Panc1 (cell line): ENCODE data around the gene SKA2. TPM values are rescaled to one million over a fixed set of nuclear protein-coding genes. Genes with fewer than 3 reads are reported as not detected.

Experiments
- ATAC-seq: fragments of 200-7000 bp; cut with Tn5 transposase; 2 replicates; pipeline ENCODE4 v1.9.1; 2020; ENCODE audit warnings: mild to moderate bottlenecking, moderate library complexity
- BruUV-seq: library from RNA; stranded (reverse); fragments of 400-500 nt; replicated peaks from 2 replicates; lab custom pipeline; 2021; lab: Mats Ljungman, UMichigan
- CTCF ChIA-PET: fragments of 300-600 bp; sonication (Branson Sonifier 250); formaldehyde crosslinking; loops from one replicate; lab custom pipeline; 2022; ENCODE audit warnings: antibody characterized with exemption; lab: Charles Lee
- POLR2A ChIA-PET: fragments of 300-600 bp; sonication (Branson Sonifier 250); formaldehyde crosslinking; loops from one replicate; lab custom pipeline; 2022; ENCODE audit warnings: antibody characterized with exemption; lab: Charles Lee
- DNase-seq: peaks from one replicate; pipeline ENCODE4 v3.0.0-alpha.2; 2010; ENCODE audit warnings: low read depth, low spot score
- H3K27ac ChIP-seq: 2 replicates; pipeline ENCODE4 v1.5.1; 2011; ENCODE audit warnings: mild to moderate bottlenecking, low read length, inconsistent platforms
- H3K27me3 ChIP-seq: fragments of 200-500 bp; sonication (Bioruptor generic); 2 replicates; pipeline ENCODE4 v1.6.0; 2014; ENCODE audit warnings: low read length, inconsistent platforms; ENCODE audit not compliant: control insufficient read depth, insufficient read depth
- H3K36me3 ChIP-seq: fragments of 200-500 bp; sonication (Bioruptor generic); 2 replicates; pipeline ENCODE4 v1.5.1; 2014; ENCODE audit warnings: inconsistent platforms, mild to moderate bottlenecking, low read length, moderate library complexity; ENCODE audit not compliant: control insufficient read depth, insufficient read depth
- H3K4me1 ChIP-seq: 2 replicates; pipeline ENCODE4 v1.5.1; 2011; ENCODE audit warnings: inconsistent platforms, mild to moderate bottlenecking, low read length, moderate library complexity; ENCODE audit not compliant: control insufficient read depth, insufficient read depth
- H3K4me3 ChIP-seq, 2 experiments: 2 replicates each; pipeline ENCODE4 v1.5.1; 2011 to 2012; ENCODE audit warnings: low read depth in 2 of 2, low read length in 2 of 2, mild to moderate bottlenecking in 2 of 2, inconsistent platforms in 1 of 2, moderate library complexity in 1 of 2
- H3K9me3 ChIP-seq: fragments of 200-500 bp; sonication (Bioruptor generic); 2 replicates; pipeline ENCODE4 v1.5.1; 2014; ENCODE audit warnings: low read depth, mild to moderate bottlenecking, inconsistent platforms, low read length, moderate library complexity; ENCODE audit not compliant: control insufficient read depth, insufficient read depth
- CTCF ChIP-seq: fragments of 450-650 bp; IDR thresholded peaks from 2 replicates; pipeline ENCODE4 v1.5.1; 2017; ENCODE audit warnings: mild to moderate bottlenecking
- POLR2AphosphoS5 ChIP-seq: IDR thresholded peaks from 2 replicates; pipeline ENCODE4 v1.6.1; 2012; ENCODE audit warnings: mild to moderate bottlenecking, low read depth, low read length, moderate library complexity
- REST ChIP-seq, 2 experiments: IDR thresholded peaks; 2 replicates each; pipeline ENCODE4 v1.6.1; 2011 to 2012; ENCODE audit warnings: low read depth in 2 of 2, control low read depth in 1 of 2, low read length in 1 of 2, mild to moderate bottlenecking in 1 of 2, moderate library complexity in 1 of 2; ENCODE audit not compliant: insufficient read depth in 1 of 2
- SIN3A ChIP-seq: IDR thresholded peaks from 2 replicates; pipeline ENCODE4 v1.6.1; 2012; ENCODE audit warnings: low read depth, mild to moderate bottlenecking, low read length, moderate library complexity, borderline replicate concordance; ENCODE audit not compliant: insufficient read depth
- TCF7L2 ChIP-seq: IDR thresholded peaks from 2 replicates; pipeline ENCODE4 v1.6.1; 2011; ENCODE audit warnings: mild to moderate bottlenecking, low read depth, low read length, inconsistent platforms
- in situ Hi-C: cut with HindIII; loops from 2 replicates; pipeline ENCODE4 v1.10.0; 2016; ENCODE audit warnings: low sequenced_read_pairs, low pct_unique_long_range_greater_than_20kb
- intact Hi-C: fragments of 100-400 bp; cut with micrococcal nuclease; formaldehyde crosslinking; loops from one replicate; pipeline ENCODE4 v1.10.0; 2022; ENCODE audit not compliant: unreplicated experiment
- total RNA-seq: library from RNA; stranded (reverse); gene quantifications from one replicate; pipeline ENCODE4 v1.2.1, GENCODE V29; 2021; ENCODE audit not compliant: unreplicated experiment

Gene SKA2
- total RNA-seq, 1 experiment from 2014 or later: 30.3 TPM

- Histone ChIP-seq H3K27me3 (no peaks in the 10 kb centered on the region), H3K9me3 (no peaks in the 10 kb centered on the region), H3K36me3 (peaks cover 2% of the 10 kb centered on the region; the same call in 1 of the 2 replicates), H3K4me3 (no peak overlapping the region), H3K27ac (no peak overlapping the region), H3K4me1 (no peaks in the 10 kb centered on the region)
- BruUV-seq: no TSS peak
- ChIA-PET CTCF (no interaction called here), POLR2A (interaction anchor here (0.5 to 0.6 kb wide), 2 partner anchors 48 to 533 kb away, joined by 3 to 4 read pairs; no protein-coding TSS in a partner anchor)
- ATAC-seq (no peak), DNase-seq (no peak)
- intact Hi-C loops: no loop called here
- in situ Hi-C loops: no loop called here
- TF ChIP-seq POLR2AphosphoS5 (no peak), TCF7L2 (no peak), CTCF (no peak), SIN3A (no peak)
These were observed 35.8 kb upstream of the SKA2 start for GRCh38 chr17:59190806-59191205.

GRCh38 chr17:59186850-59187249, 31.9 kb upstream of the SKA2 start:
- no TSS peak for BruUV-seq
- Histone ChIP-seq H3K27ac (no peak overlapping the region), H3K4me3 (no peak overlapping the region), H3K36me3 (peaks cover 2% of the 10 kb centered on the region; the same call in 1 of the 2 replicates), H3K27me3 (no peaks in the 10 kb centered on the region), H3K9me3 (no peaks in the 10 kb centered on the region), H3K4me1 (no peaks in the 10 kb centered on the region)
- POLR2A ChIA-PET: no interaction called here
- intact Hi-C loops: no loop called here
- DNase-seq (no peak), ATAC-seq (no peak)
- CTCF ChIA-PET: no interaction called here
- TF ChIP-seq TCF7L2: no peak
- TF ChIP-seq CTCF: no peak
- TF ChIP-seq REST (IDR thresholded peaks at IDR 0.05; ENCODE audit: insufficient read depth in 1 of 2, low read depth in 2 of 2, low read length in 1 of 2): no peak
- TF ChIP-seq SIN3A: no peak
- no peak for TF ChIP-seq POLR2AphosphoS5
- in situ Hi-C loops: no loop called here
